H1 (cell line): ENCODE measurements around the gene OLIG2. TPM values are rescaled to one million over a fixed set of nuclear protein-coding genes. Genes with fewer than 3 reads are reported as not detected.

ENCODE experiments used
- CTCF ChIA-PET: fragments of 300-600 bp; sonication (Branson Sonifier 250); formaldehyde crosslinking; loops from one replicate; lab custom pipeline; 2021; ENCODE audit not compliant: partially characterized antibody; lab: Charles Lee
- POLR2A ChIA-PET: fragments of 300-600 bp; sonication (Branson Sonifier 250); formaldehyde crosslinking; loops from one replicate; lab custom pipeline; 2021; ENCODE audit warnings: inconsistent platforms; ENCODE audit not compliant: partially characterized antibody; lab: Charles Lee
- DNase-seq, 2 experiments: peaks; one replicate each; pipeline versions ENCODE4 v3.0.0 to v3.0.0-alpha.2; 2010 to 2022; ENCODE audit warnings: low spot score in 2 of 2, low read depth in 1 of 2, mixed read lengths in 1 of 2
- FAIRE-seq: peaks from 2 replicates; lab custom pipeline; 2011; peaks lifted over from hg19 to GRCh38; lab: Jason Lieb, UNC
- H2AFZ ChIP-seq: 2 replicates; pipeline ENCODE4 v1.8.1; 2012; ENCODE audit warnings: low read length, inconsistent platforms
- H2AK5ac ChIP-seq: 2 replicates; pipeline ENCODE4 v1.6.1; 2013; ENCODE audit warnings: low read depth, low read length
- H2BK120ac ChIP-seq: replicated peaks from 2 replicates; pipeline ENCODE3; 2013; ENCODE audit warnings: low read depth, low read length, inconsistent platforms
- H2BK12ac ChIP-seq: 2 replicates; pipeline ENCODE4 v1.6.1; 2013; ENCODE audit warnings: low read depth, low read length
- H2BK15ac ChIP-seq: 2 replicates; pipeline ENCODE4 v1.6.1; 2013; ENCODE audit warnings: low read length
- H2BK20ac ChIP-seq: 2 replicates; pipeline ENCODE4 v1.6.1; 2013; ENCODE audit warnings: low read length
- H2BK5ac ChIP-seq: 2 replicates; pipeline ENCODE4 v1.6.1; 2013; ENCODE audit warnings: low read depth, low read length
- H3K14ac ChIP-seq: 2 replicates; pipeline ENCODE4 v1.6.1; 2013; ENCODE audit warnings: inconsistent platforms; ENCODE audit not compliant: insufficient read length
- H3K18ac ChIP-seq: 2 replicates; pipeline ENCODE4 v1.6.1; 2013; ENCODE audit warnings: low read length; ENCODE audit errors: extremely low read depth
- H3K23ac ChIP-seq: 2 replicates; pipeline ENCODE4 v1.6.1; 2013; ENCODE audit warnings: inconsistent platforms; ENCODE audit not compliant: insufficient read length
- H3K23me2 ChIP-seq: 2 replicates; pipeline ENCODE4 v1.6.1; 2013; ENCODE audit warnings: low read depth, low read length
- H3K27ac ChIP-seq: 2 replicates; pipeline ENCODE4 v1.6.1; 2011; ENCODE audit warnings: low read depth, low read length, inconsistent platforms
- H3K27me3 ChIP-seq, 4 experiments: replicated peaks in 1 of 4; 1 replicate in 1 of 4; 2 replicates in 3 of 4; pipeline versions ENCODE4 v1.6.1 to v1.8.1; 2011 to 2013; ENCODE audit warnings: low read length in 3 of 4, mild to moderate bottlenecking in 3 of 4, inconsistent platforms in 2 of 4, mixed read lengths in 2 of 4, moderate library complexity in 1 of 4; ENCODE audit not compliant: control insufficient read depth in 3 of 4, insufficient read depth in 3 of 4; ENCODE audit errors: extremely low read depth in 1 of 4
- H3K36me3 ChIP-seq, 4 experiments: 2 replicates each; pipeline versions ENCODE4 v1.6.1 to v1.8.1; 2011 to 2013; ENCODE audit warnings: mild to moderate bottlenecking in 4 of 4, low read length in 3 of 4, moderate library complexity in 2 of 4, control low read depth in 1 of 4, inconsistent platforms in 1 of 4; ENCODE audit not compliant: insufficient read depth in 4 of 4, control insufficient read depth in 2 of 4
- H3K4ac ChIP-seq: replicated peaks from 2 replicates; pipeline ENCODE3; 2013; ENCODE audit warnings: low read length, low read depth, mixed read lengths, inconsistent platforms; ENCODE audit not compliant: insufficient read length
- H3K4me1 ChIP-seq, 4 experiments: replicated peaks in 1 of 4; 1 replicate in 1 of 4; 2 replicates in 3 of 4; pipeline versions ENCODE4 v1.6.1 to v1.8.1; 2011 to 2013; ENCODE audit warnings: low read length in 3 of 4, inconsistent platforms in 2 of 4, mixed read lengths in 1 of 4; ENCODE audit not compliant: insufficient read depth in 4 of 4, control insufficient read depth in 3 of 4
- H3K4me2 ChIP-seq, 2 experiments: 2 replicates each; pipeline versions ENCODE4 v1.6.1 to v1.8.1; 2011 to 2013; ENCODE audit warnings: low read depth in 2 of 2, low read length in 2 of 2, control low read depth in 1 of 2, inconsistent platforms in 1 of 2, mild to moderate bottlenecking in 1 of 2; ENCODE audit not compliant: insufficient read depth in 1 of 2
- H3K4me3 ChIP-seq, 4 experiments: fragments of 200-600, 300-600 bp in 1 of 4; sonication (generic), shearing (Covaris generic), sonication (Bioruptor Twin) in 1 of 4; 2 replicates each; pipeline versions ENCODE4 v1.5.1 to v1.8.1; 2011 to 2016; ENCODE audit warnings: low read length in 4 of 4, low read depth in 3 of 4, control low read depth in 2 of 4, inconsistent platforms in 2 of 4, mild to moderate bottlenecking in 2 of 4, mixed read lengths in 1 of 4, moderate library complexity in 1 of 4; ENCODE audit not compliant: insufficient read depth in 2 of 4; ENCODE audit errors: extremely low read depth in 1 of 4
- H3K56ac ChIP-seq: replicated peaks from 2 replicates; pipeline ENCODE3; 2013; ENCODE audit warnings: low read depth, mild to moderate bottlenecking, mixed read lengths, low read length, inconsistent platforms; ENCODE audit not compliant: insufficient read length
- H3K79me1 ChIP-seq: 2 replicates; pipeline ENCODE4 v1.6.1; 2013; ENCODE audit warnings: low read depth, low read length, control low read depth
- H3K79me2 ChIP-seq, 2 experiments: 2 replicates each; pipeline versions ENCODE4 v1.6.1 to v1.8.1; 2012 to 2013; ENCODE audit warnings: low read length in 2 of 2, mild to moderate bottlenecking in 2 of 2, inconsistent platforms in 1 of 2; ENCODE audit not compliant: insufficient read depth in 2 of 2, control insufficient read depth in 1 of 2
- H3K9ac ChIP-seq, 4 experiments: replicated peaks in 1 of 4; 1 replicate in 1 of 4; 2 replicates in 3 of 4; pipeline versions ENCODE4 v1.6.1 to v1.8.1; 2011 to 2013; ENCODE audit warnings: low read depth in 3 of 4, low read length in 3 of 4, control low read depth in 2 of 4, mild to moderate bottlenecking in 2 of 4, moderate library complexity in 2 of 4, inconsistent platforms in 1 of 4; ENCODE audit errors: extremely low read depth in 1 of 4
- H3K9me3 ChIP-seq, 2 experiments: 2 replicates each; pipeline versions ENCODE4 v1.6.1 to v1.8.1; 2012 to 2013; ENCODE audit warnings: mild to moderate bottlenecking in 2 of 2, moderate library complexity in 2 of 2, control low read depth in 1 of 2, inconsistent platforms in 1 of 2, low read depth in 1 of 2, low read length in 1 of 2, mixed read lengths in 1 of 2; ENCODE audit not compliant: insufficient read depth in 2 of 2
- H4K20me1 ChIP-seq, 2 experiments: replicated peaks in 1 of 2; 2 replicates each; pipeline versions ENCODE3 to v1.8.1; 2011 to 2013; ENCODE audit warnings: inconsistent platforms in 2 of 2, low read length in 2 of 2, mild to moderate bottlenecking in 1 of 2; ENCODE audit not compliant: insufficient read depth in 2 of 2, control insufficient read depth in 1 of 2
- H4K5ac ChIP-seq: 2 replicates; pipeline ENCODE4 v1.6.1; 2013; ENCODE audit warnings: low read length, low read depth, mixed read lengths, inconsistent platforms; ENCODE audit not compliant: insufficient read length
- H4K8ac ChIP-seq: 2 replicates; pipeline ENCODE4 v1.8.0; 2013; ENCODE audit warnings: mild to moderate bottlenecking, moderate library complexity, low read length, inconsistent platforms; ENCODE audit not compliant: insufficient read depth; ENCODE audit errors: extremely low read depth
- H4K91ac ChIP-seq: replicated peaks from 2 replicates; pipeline ENCODE3; 2013; ENCODE audit warnings: low read length, mixed read lengths, inconsistent platforms; ENCODE audit not compliant: insufficient read length
- ASH2L ChIP-seq: fragments of 200-600, 300-600 bp; sonication (generic); IDR thresholded peaks from one replicate; pipeline ENCODE4 v1.7.1; 2017; ENCODE audit warnings: low read length
- CHD1 ChIP-seq: IDR thresholded peaks from 2 replicates; pipeline ENCODE4 v1.6.1; 2012; ENCODE audit warnings: low read depth, low read length, improper control_type of control experiment
- CHD2 ChIP-seq: IDR thresholded peaks from 2 replicates; pipeline ENCODE4 v1.6.1; 2012; ENCODE audit warnings: low read length, improper control_type of control experiment
- CREB1 ChIP-seq: IDR thresholded peaks from 2 replicates; pipeline ENCODE4 v1.6.1; 2012; ENCODE audit warnings: inconsistent platforms
- CTBP2 ChIP-seq: IDR thresholded peaks from 2 replicates; pipeline ENCODE4 v1.7.0; 2011; ENCODE audit warnings: borderline replicate concordance, mild to moderate bottlenecking, moderate library complexity, mixed read lengths, low read length; ENCODE audit not compliant: insufficient read depth, insufficient read length
- EP300 ChIP-seq, 2 experiments: IDR thresholded peaks; 1 replicate in 1 of 2; 2 replicates in 1 of 2; pipeline ENCODE4 v1.6.1; 2011 to 2012; ENCODE audit warnings: low read depth in 2 of 2, low read length in 2 of 2, mild to moderate bottlenecking in 2 of 2, borderline replicate concordance in 1 of 2, inconsistent platforms in 1 of 2, moderate library complexity in 1 of 2
- GTF2F1 ChIP-seq: IDR thresholded peaks from 2 replicates; pipeline ENCODE4 v1.6.1; 2012; ENCODE audit warnings: low read depth, low read length, improper control_type of control experiment, borderline replicate concordance
- KDM1A ChIP-seq: fragments of 200-600, 300-600 bp; sonication (generic); IDR thresholded peaks from 2 replicates; pipeline ENCODE4 v1.7.1; 2016; ENCODE audit warnings: mild to moderate bottlenecking, low read length, borderline replicate concordance
- KDM5A ChIP-seq: fragments of 200-600 bp; IDR thresholded peaks from 2 replicates; pipeline ENCODE4 v1.7.1; 2012; ENCODE audit warnings: mild to moderate bottlenecking, low read length, inconsistent platforms, mixed read lengths
- MAX ChIP-seq: IDR thresholded peaks from 2 replicates; pipeline ENCODE4 v1.6.1; 2012; ENCODE audit warnings: inconsistent platforms
- NRF1 ChIP-seq: IDR thresholded peaks from 2 replicates; pipeline ENCODE4 v1.6.1; 2011; ENCODE audit warnings: mild to moderate bottlenecking, low read depth, low read length, improper control_type of control experiment
- RXRA ChIP-seq: IDR thresholded peaks from 2 replicates; pipeline ENCODE4 v1.6.1; 2011; ENCODE audit warnings: low read depth, mild to moderate bottlenecking, low read length, moderate library complexity; ENCODE audit not compliant: insufficient read depth
- SP4 ChIP-seq: IDR thresholded peaks from 2 replicates; pipeline ENCODE4 v1.6.1; 2012; ENCODE audit warnings: low read length, inconsistent platforms
- TAF7 ChIP-seq: optimal IDR thresholded peaks from 2 replicates; pipeline ENCODE3; 2011; ENCODE audit warnings: low read depth, mild to moderate bottlenecking, inconsistent platforms, low read length, moderate library complexity, borderline replicate concordance
- WGBS, 2 experiments: shearing (Covaris generic) in 1 of 2; methylation state at CpG; one replicate each; pipeline versions ENCODE4 v1.1.6 to v1.1.7; 2013 to 2015; ENCODE audit warnings: low lambda C conversion rate in 2 of 2, mixed read lengths in 2 of 2, inconsistent platforms in 1 of 2, low coverage in 1 of 2, missing lambda C conversion rate in 1 of 2; ENCODE audit not compliant: insufficient replicate concordance in 2 of 2, insufficient coverage in 1 of 2, insufficient read length in 1 of 2; ENCODE audit errors: extremely low coverage in 1 of 2, missing lambda C conversion rate in 1 of 2; 5-methylcytosine and 5-hydroxymethylcytosine counted together
- polyA plus RNA-seq, 7 experiments: library from polyadenylated mRNA; depleted of rRNA in 3 of 7; stranded (reverse) in 5 of 7; unstranded in 2 of 7; fragments of >200 nt in 5 of 7; fragments of 200-250 nt in 2 of 7; gene quantifications; 1 replicate in 5 of 7; 2 replicates in 1 of 7; 4 replicates in 1 of 7; pipeline versions ENCODE4 v1.2.1 to v1.2.3, GENCODE V29; 2011 to 2013; ENCODE audit warnings: missing spikeins in 2 of 7, mixed read lengths in 2 of 7
- total RNA-seq: library from RNA; stranded (reverse); fragmentation: NEBNext Ultra II Directional; extraction: Animal tissue kit (Norgen Biotek cat#: 25700); gene quantifications from 2 replicates; pipeline ENCODE4 v1.2.1, GENCODE V29; 2021

The OLIG2 gene
- total and polyA plus RNA-seq, 2 of the 8 experiments (the other 6 are each of a cell fraction or from before 2014, with no cell fraction given), result 0.79 TPM; not detected in 1

GRCh38 chr21:32979598-32980268 lies 46.0 kb upstream of the OLIG2 start:
- H2BK20ac ChIP-seq, result no peak overlapping the region
- H3K4me3 ChIP-seq, result no peak overlapping the region
- ChIA-PET CTCF (interaction anchor here (1.1 to 2.4 kb wide), 3 partner anchors 24 to 293 kb away, joined by 3 to 8 read pairs (median 4); no protein-coding TSS in a partner anchor), POLR2A (no interaction called here)
- H2BK12ac ChIP-seq, result no peak overlapping the region
- H4K8ac ChIP-seq, result no peak overlapping the region
- H3K4ac ChIP-seq, result no peak overlapping the region
- WGBS, 2 experiments, result 77% methylated on average over 2 of the region's 2 CpGs; no CpG with 5 or more reads in 1 of the 2 experiments
- H3K79me1 ChIP-seq, result no peaks in the 10 kb centered on the region
- H2BK5ac ChIP-seq, result no peak overlapping the region
- H4K5ac ChIP-seq, result no peak overlapping the region
- no peak overlapping the region for H3K4me2 ChIP-seq
- H3K23ac ChIP-seq, result no peak overlapping the region
- DNase-seq (no peak), FAIRE-seq (no peak)
- no peak overlapping the region for H3K9ac ChIP-seq
- H4K20me1 ChIP-seq, result peaks cover 0 to 2% of the 10 kb centered on the region in 2 experiments
- H4K91ac ChIP-seq, result no peak overlapping the region
- no peaks in the 10 kb centered on the region for H3K27me3 ChIP-seq
- H3K56ac ChIP-seq, result no peak overlapping the region
- H3K18ac ChIP-seq, result no peak overlapping the region
- H3K9me3 ChIP-seq, result no peaks in the 10 kb centered on the region
- H3K4me1 ChIP-seq, result peaks cover 0 to 11% (median 2%) of the 10 kb centered on the region in 4 experiments; a peak in 4 of 7 replicates
- no peak overlapping the region for H3K14ac ChIP-seq
- no peak overlapping the region for H2AK5ac ChIP-seq
- H3K36me3 ChIP-seq, result no peaks in the 10 kb centered on the region
- H3K79me2 ChIP-seq, result no peaks in the 10 kb centered on the region
- H2BK15ac ChIP-seq, result no peak overlapping the region
- no peak overlapping the region for H2AFZ ChIP-seq
- H3K27ac ChIP-seq, result no peak overlapping the region
- peaks cover 3% of the 10 kb centered on the region; the same call in 1 of the 2 replicates for H3K23me2 ChIP-seq
- H2BK120ac ChIP-seq, result no peak overlapping the region
- TF ChIP-seq MAX, result no peak
- no peak for TF ChIP-seq CHD2
- no peak for TF ChIP-seq KDM5A
- TF ChIP-seq CHD1, result no peak
- no peak for TF ChIP-seq CTBP2
- no peak for TF ChIP-seq TAF7
- TF ChIP-seq GTF2F1, result no peak
- no peak for TF ChIP-seq SP4
- TF ChIP-seq EP300 (IDR thresholded peaks at IDR 0.05; ENCODE audit: borderline replicate concordance in 1 of 2, low read depth in 2 of 2, low read length in 2 of 2), result no peak
- TF ChIP-seq RXRA, result no peak
- no peak for TF ChIP-seq ASH2L
- no peak for TF ChIP-seq CREB1
- TF ChIP-seq KDM1A, result no peak
- TF ChIP-seq NRF1, result no peak
